Activated T-cell treated with anti-CD3 and anti-CD28 coated beads, Interleukin-2, amount 50 U/mL, for 48 hours (primary cell): Measurements from ENCODE around the gene KCNH1.

Experiments used
- DNase-seq, 2 experiments: peaks; one replicate each; pipeline ENCODE4 v3.0.0-alpha.2; 2020

Gene KCNH1

GRCh38 chr1:211133836-211134669 lies at the start of gene KCNH1:
Gene KCNH1 (minus strand): TSS chr1:211134148. CDS start chr1:211133945, 203 bp downstream.
- DNase-seq, result peak; percentile 91 to 92

- no peak for DNase-seq
Measured at GRCh38 chr1:211182746-211183145, 48.8 kb upstream of the KCNH1 start.

- DNase-seq, result no peak
Measured at GRCh38 chr1:211174375-211174774, 40.4 kb upstream of the KCNH1 start.

- DNase-seq, result no peak
Measured at GRCh38 chr1:211172657-211173056, 38.7 kb upstream of the KCNH1 start.

- DNase-seq, result no peak
Measured at GRCh38 chr1:211169353-211169752, 35.4 kb upstream of the KCNH1 start.

GRCh38 chr1:211158866-211159265 lies 24.9 kb upstream of the KCNH1 start:
- no peak for DNase-seq

- no peak for DNase-seq
Measured at GRCh38 chr1:211155040-211155439, 21.1 kb upstream of the KCNH1 start.

GRCh38 chr1:211153932-211154331 lies 20.0 kb upstream of the KCNH1 start:
- DNase-seq, result no peak

- no peak for DNase-seq
Measured at GRCh38 chr1:211148366-211148765, 14.4 kb upstream of the KCNH1 start.

GRCh38 chr1:211145944-211146343 lies 12.0 kb upstream of the KCNH1 start:
- DNase-seq, result no peak

GRCh38 chr1:211135342-211135950 lies 1.5 kb upstream of the KCNH1 start:
- no peak for DNase-seq

GRCh38 chr1:211133393-211133835 lies 534 bp downstream of the KCNH1 start:
- no peak for DNase-seq

GRCh38 chr1:211132721-211133392 lies 1.1 kb downstream of the KCNH1 start:
- DNase-seq, result no peak

- DNase-seq, result no peak
Measured at GRCh38 chr1:211129776-211130175, 4.2 kb downstream of the KCNH1 start.

GRCh38 chr1:211127166-211127565 lies 6.8 kb downstream of the KCNH1 start:
- no peak for DNase-seq

- no peak for DNase-seq
Measured at GRCh38 chr1:211126622-211127021, 7.3 kb downstream of the KCNH1 start.

- no peak for DNase-seq
Measured at GRCh38 chr1:211118407-211119102, 15.4 kb downstream of the KCNH1 start.

GRCh38 chr1:211114446-211114845 lies 19.5 kb downstream of the KCNH1 start:
- no peak for DNase-seq

- DNase-seq, result no peak
Measured at GRCh38 chr1:211113566-211113965, 20.4 kb downstream of the KCNH1 start.

GRCh38 chr1:211111351-211111750 lies 22.6 kb downstream of the KCNH1 start:
- DNase-seq, result no peak

- no peak for DNase-seq
Measured at GRCh38 chr1:211101481-211101880, 32.5 kb downstream of the KCNH1 start.

- no peak for DNase-seq
Measured at GRCh38 chr1:211099393-211099792, 34.6 kb downstream of the KCNH1 start.

- DNase-seq, result no peak
Measured at GRCh38 chr1:211095381-211095780, 38.6 kb downstream of the KCNH1 start.
